Thyroid gland (tissue), 4 donors: ENCODE data around the gene ARMC2.

Experiments used
- POLR2A ChIP-seq, 2 donors: fragments of 450-650 bp; IDR thresholded peaks; one replicate each; pipeline ENCODE4 v1.6.1; 2017; ENCODE audit warnings: antibody characterized with exemption in 2 of 2, mild to moderate bottlenecking in 2 of 2, moderate library complexity in 1 of 2
- TF ChIP-seq, protein P1 (sequence below), 6 experiments: fragments of 200-600 bp in 3 of 6; fragments of 450-650 bp in 3 of 6; sonication (generic) in 3 of 6; IDR thresholded peaks; one replicate each; pipeline ENCODE4 v1.5.1; 2016 to 2019; ENCODE audit warnings: antibody characterized with exemption in 6 of 6, mild to moderate bottlenecking in 2 of 6, inconsistent platforms in 1 of 6, moderate library complexity in 1 of 6

DNA sequence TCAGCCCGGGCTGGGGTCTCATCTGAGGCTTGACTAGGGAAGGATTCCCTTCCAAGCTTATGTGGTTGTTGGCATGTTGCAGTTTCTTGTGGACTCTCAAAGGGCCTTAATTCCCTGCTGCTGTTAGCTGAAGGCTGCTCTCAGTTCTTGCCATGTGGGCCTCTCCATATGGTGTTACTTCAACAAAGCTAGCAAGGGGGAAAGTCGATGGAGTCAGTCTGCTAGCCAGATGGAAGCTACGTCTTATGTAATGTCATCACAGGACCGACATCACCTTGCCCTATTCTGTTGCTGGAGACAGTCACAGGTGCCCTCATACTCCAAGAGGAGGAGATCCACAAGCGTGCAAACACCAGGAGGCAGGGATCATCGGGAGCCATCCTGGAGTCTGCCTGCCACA is 43.3 kb upstream of the ARMC2 start:
- TF ChIP-seq, protein P1, sequence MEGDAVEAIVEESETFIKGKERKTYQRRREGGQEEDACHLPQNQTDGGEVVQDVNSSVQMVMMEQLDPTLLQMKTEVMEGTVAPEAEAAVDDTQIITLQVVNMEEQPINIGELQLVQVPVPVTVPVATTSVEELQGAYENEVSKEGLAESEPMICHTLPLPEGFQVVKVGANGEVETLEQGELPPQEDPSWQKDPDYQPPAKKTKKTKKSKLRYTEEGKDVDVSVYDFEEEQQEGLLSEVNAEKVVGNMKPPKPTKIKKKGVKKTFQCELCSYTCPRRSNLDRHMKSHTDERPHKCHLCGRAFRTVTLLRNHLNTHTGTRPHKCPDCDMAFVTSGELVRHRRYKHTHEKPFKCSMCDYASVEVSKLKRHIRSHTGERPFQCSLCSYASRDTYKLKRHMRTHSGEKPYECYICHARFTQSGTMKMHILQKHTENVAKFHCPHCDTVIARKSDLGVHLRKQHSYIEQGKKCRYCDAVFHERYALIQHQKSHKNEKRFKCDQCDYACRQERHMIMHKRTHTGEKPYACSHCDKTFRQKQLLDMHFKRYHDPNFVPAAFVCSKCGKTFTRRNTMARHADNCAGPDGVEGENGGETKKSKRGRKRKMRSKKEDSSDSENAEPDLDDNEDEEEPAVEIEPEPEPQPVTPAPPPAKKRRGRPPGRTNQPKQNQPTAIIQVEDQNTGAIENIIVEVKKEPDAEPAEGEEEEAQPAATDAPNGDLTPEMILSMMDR (IDR thresholded peaks at IDR 0.05) = no peak
- TF ChIP-seq POLR2A (IDR thresholded peaks at IDR 0.05) = no peak
